ENCODE measurements around the gene LSAMP. TPM values are rescaled to one million over a fixed set of nuclear protein-coding genes. Genes with fewer than 3 reads are reported as not detected.

LSAMP gene
- total and polyA plus RNA-seq, 9 of the 15 experiments (the other 6 are each of a cell fraction or from before 2014, with no cell fraction given), result 0.09 to 0.11 TPM; not detected in 7

DNA sequence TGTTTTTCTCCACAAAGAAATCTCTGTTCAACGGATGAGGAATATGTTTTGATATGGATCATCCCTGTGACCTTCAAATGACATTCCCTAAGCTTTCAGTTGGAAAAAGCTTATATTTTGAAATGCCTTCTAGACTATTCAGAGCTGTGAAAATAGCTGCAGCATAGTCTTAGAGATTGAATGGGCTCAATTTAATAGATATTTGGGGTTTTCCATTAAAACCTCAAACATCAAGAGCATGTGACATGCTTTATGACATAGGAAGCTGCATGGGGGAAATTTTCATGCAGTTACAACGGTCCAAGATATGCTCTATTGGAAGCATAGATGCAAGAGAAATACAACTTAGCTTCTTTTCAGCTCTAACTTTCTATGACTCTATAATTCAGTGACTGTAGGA lies 102.8 kb downstream of the LSAMP start:
- Histone ChIP-seq H3K79me2 (ENCODE audit: control insufficient read depth, insufficient read depth, low read length) (no peaks in the 10 kb centered on the region), H2AFZ (ENCODE audit: low read depth, low read length) (no peak overlapping the region), H3K4me1 (replicated peaks in 1 of 2; ENCODE audit: control insufficient read depth in 2 of 2, insufficient read depth in 2 of 2, low read length in 2 of 2) (no peaks in the 10 kb centered on the region), H3K9me1 (ENCODE audit: control insufficient read depth, insufficient read depth, low read length) (no peaks in the 10 kb centered on the region), H3K9ac (ENCODE audit: insufficient read depth in 1 of 2, low read depth in 2 of 2, low read length in 2 of 2) (no peak overlapping the region), H4K20me1 (replicated peaks; ENCODE audit: control insufficient read depth, insufficient read depth, low read length) (no peaks in the 10 kb centered on the region), H3K4me2 (ENCODE audit: insufficient read depth, low read length) (no peak overlapping the region), H3K27ac (ENCODE audit: extremely low read depth, low read depth, low read length) (no peak overlapping the region), H3K36me3 (ENCODE audit: control insufficient read depth, insufficient read depth, low read length) (no peaks in the 10 kb centered on the region), H3K27me3 (ENCODE audit: control insufficient read depth in 2 of 2, insufficient read depth in 2 of 2, low read length in 2 of 2) (no peaks in the 10 kb centered on the region), H3K9me3 (replicated peaks; ENCODE audit: control insufficient read depth, insufficient read depth, low read depth, low read length) (no peaks in the 10 kb centered on the region), H3K4me3 (no peak overlapping the region)
- DNase-seq (ENCODE audit: extremely low read depth in 1 of 4, low spot score in 3 of 4), result no peak
- intact Hi-C loops (cut with micrococcal nuclease), result no loop called here
- in situ Hi-C loops (cut with MboI), result no loop called here
- POLR2A ChIA-PET, result no interaction called here
- CTCF ChIA-PET (ENCODE audit: low intra/inter-chr PET ratio), result no interaction called here
- BruUV-seq (replicated peaks), result no TSS peak
- no peak for ATAC-seq
- TF ChIP-seq, protein P1, sequence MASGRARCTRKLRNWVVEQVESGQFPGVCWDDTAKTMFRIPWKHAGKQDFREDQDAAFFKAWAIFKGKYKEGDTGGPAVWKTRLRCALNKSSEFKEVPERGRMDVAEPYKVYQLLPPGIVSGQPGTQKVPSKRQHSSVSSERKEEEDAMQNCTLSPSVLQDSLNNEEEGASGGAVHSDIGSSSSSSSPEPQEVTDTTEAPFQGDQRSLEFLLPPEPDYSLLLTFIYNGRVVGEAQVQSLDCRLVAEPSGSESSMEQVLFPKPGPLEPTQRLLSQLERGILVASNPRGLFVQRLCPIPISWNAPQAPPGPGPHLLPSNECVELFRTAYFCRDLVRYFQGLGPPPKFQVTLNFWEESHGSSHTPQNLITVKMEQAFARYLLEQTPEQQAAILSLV (tag; IDR thresholded peaks at IDR 0.05), result no peak
- no peak for TF ChIP-seq TCFL5 (CRISPR knock-in tag; conservative IDR thresholded peaks at IDR 0.05)
- no peak for TF ChIP-seq RFX1 (IDR thresholded peaks at IDR 0.05)
- no peak for TF ChIP-seq MECOM (CRISPR knock-in tag; IDR thresholded peaks at IDR 0.05)
- TF ChIP-seq MYNN (IDR thresholded peaks at IDR 0.05), result no peak
- no peak for TF ChIP-seq MYNN (CRISPR knock-in tag; IDR thresholded peaks at IDR 0.05)
- TF ChIP-seq E4F1 (CRISPR knock-in tag; IDR thresholded peaks at IDR 0.05; ENCODE audit: borderline replicate concordance), result no peak
- no peak for TF ChIP-seq ZNF707 (CRISPR knock-in tag; conservative IDR thresholded peaks at IDR 0.05)
- TF ChIP-seq HEY1 (CRISPR knock-in tag; IDR thresholded peaks at IDR 0.05; ENCODE audit: borderline replicate concordance), result no peak
- no peak for TF ChIP-seq ZBTB12 (CRISPR knock-in tag; IDR thresholded peaks at IDR 0.05)
- no peak for TF ChIP-seq DACH1 (IDR thresholded peaks at IDR 0.05; ENCODE audit: partially characterized antibody)
- no peak for TF ChIP-seq ZFX (CRISPR knock-in tag; IDR thresholded peaks at IDR 0.05)
- no peak for TF ChIP-seq ZBED1 (IDR thresholded peaks at IDR 0.05)
- no peak for TF ChIP-seq SMARCB1 (IDR thresholded peaks at IDR 0.05; ENCODE audit: insufficient read length, low read depth)
- TF ChIP-seq ZNF561 (CRISPR knock-in tag; conservative IDR thresholded peaks at IDR 0.05), result no peak
- no peak for TF ChIP-seq MED1 (CRISPR knock-in tag; IDR thresholded peaks at IDR 0.05; ENCODE audit: borderline replicate concordance)
- no peak for TF ChIP-seq CEBPB (tag; IDR thresholded peaks at IDR 0.05)
- no peak for TF ChIP-seq ADNP (tag; IDR thresholded peaks at IDR 0.05)
- no peak for FAIRE-seq
- 0% methylated on average over 2 of the region's 2 CpGs for WGBS (ENCODE audit: insufficient coverage, low coverage, missing lambda C conversion rate)
